SJSA1 (cell line): ENCODE data around the gene SDC4. TPM values are rescaled to one million over a fixed set of nuclear protein-coding genes. Genes with fewer than 3 reads are reported as not detected.

Experiments used
- DNase-seq, 2 experiments: peaks; one replicate each; pipeline ENCODE4 v3.0.0-alpha.2; 2015 to 2020; ENCODE audit warnings: low spot score in 2 of 2, low read depth in 1 of 2
- H3K27ac ChIP-seq: fragments of 250-450 bp; sonication (Bioruptor Pico); 2 replicates; pipeline ENCODE4 v1.5.1; 2020; ENCODE audit warnings: mild to moderate bottlenecking, moderate library complexity
- H3K27me3 ChIP-seq: fragments of 250-450 bp; sonication (Bioruptor Pico); replicated peaks from 2 replicates; pipeline ENCODE4 v1.5.1; 2020; ENCODE audit warnings: mild to moderate bottlenecking, moderate library complexity
- H3K36me3 ChIP-seq: fragments of 250-450 bp; sonication (Bioruptor Pico); 2 replicates; pipeline ENCODE4 v1.5.1; 2020; ENCODE audit warnings: mild to moderate bottlenecking
- H3K4me1 ChIP-seq: fragments of 250-450 bp; sonication (Bioruptor Pico); replicated peaks from 2 replicates; pipeline ENCODE4 v1.6.1; 2021; ENCODE audit warnings: mild to moderate bottlenecking
- H3K4me3 ChIP-seq: fragments of 250-450 bp; sonication (Bioruptor Pico); 2 replicates; pipeline ENCODE4 v1.5.1; 2020; ENCODE audit warnings: mild to moderate bottlenecking
- H3K9me3 ChIP-seq: fragments of 250-450 bp; sonication (Bioruptor Pico); replicated peaks from 2 replicates; pipeline ENCODE4 v1.5.1; 2020; ENCODE audit warnings: mild to moderate bottlenecking
- total RNA-seq: library from RNA; depleted of rRNA; stranded (reverse); fragments of >200 nt; shearing (Covaris generic); gene quantifications from 2 replicates; pipeline ENCODE4 v1.2.3, GENCODE V29; 2014; rRNA removed

The SDC4 gene
- total RNA-seq, 1 experiment from 2014 or later: 107 TPM

DNA sequence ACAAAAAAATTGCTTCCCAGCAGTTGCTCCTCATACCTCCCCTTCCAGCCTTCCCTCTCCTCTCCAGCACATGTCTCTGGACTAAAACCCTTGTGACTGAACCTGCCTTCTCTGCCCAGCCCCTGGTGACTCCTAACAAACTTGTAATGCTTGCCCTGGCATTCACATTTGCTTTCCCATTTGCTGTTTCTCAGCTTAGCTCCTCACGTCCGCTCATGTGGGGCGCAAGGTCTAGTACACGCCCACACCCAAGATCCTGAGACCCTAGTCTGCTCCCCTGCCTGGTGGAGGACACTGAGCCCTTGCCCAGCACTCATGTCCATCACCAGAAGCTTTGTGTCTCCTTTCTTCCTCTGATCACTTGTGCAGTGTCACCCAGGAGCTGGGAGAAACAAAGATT is 59.8 kb downstream of the SDC4 start:
- no peaks in the 10 kb centered on the region for H3K9me3 ChIP-seq
- DNase-seq: no peak
- H3K4me1 ChIP-seq: peaks cover 8% of the 10 kb centered on the region
- H3K27ac ChIP-seq: no peak overlapping the region
- H3K27me3 ChIP-seq: peaks cover 30% of the 10 kb centered on the region
- no peak overlapping the region for H3K4me3 ChIP-seq
- no peaks in the 10 kb centered on the region for H3K36me3 ChIP-seq

GRCh38 chr20:45283551-45284057 is 64.6 kb downstream of the SDC4 start:
- H3K27ac ChIP-seq: no peak overlapping the region
- no peaks in the 10 kb centered on the region for H3K4me1 ChIP-seq
- peaks cover 30% of the 10 kb centered on the region for H3K27me3 ChIP-seq
- no peaks in the 10 kb centered on the region for H3K36me3 ChIP-seq
- no peak overlapping the region for H3K4me3 ChIP-seq
- DNase-seq: no peak
- no peaks in the 10 kb centered on the region for H3K9me3 ChIP-seq

DNA sequence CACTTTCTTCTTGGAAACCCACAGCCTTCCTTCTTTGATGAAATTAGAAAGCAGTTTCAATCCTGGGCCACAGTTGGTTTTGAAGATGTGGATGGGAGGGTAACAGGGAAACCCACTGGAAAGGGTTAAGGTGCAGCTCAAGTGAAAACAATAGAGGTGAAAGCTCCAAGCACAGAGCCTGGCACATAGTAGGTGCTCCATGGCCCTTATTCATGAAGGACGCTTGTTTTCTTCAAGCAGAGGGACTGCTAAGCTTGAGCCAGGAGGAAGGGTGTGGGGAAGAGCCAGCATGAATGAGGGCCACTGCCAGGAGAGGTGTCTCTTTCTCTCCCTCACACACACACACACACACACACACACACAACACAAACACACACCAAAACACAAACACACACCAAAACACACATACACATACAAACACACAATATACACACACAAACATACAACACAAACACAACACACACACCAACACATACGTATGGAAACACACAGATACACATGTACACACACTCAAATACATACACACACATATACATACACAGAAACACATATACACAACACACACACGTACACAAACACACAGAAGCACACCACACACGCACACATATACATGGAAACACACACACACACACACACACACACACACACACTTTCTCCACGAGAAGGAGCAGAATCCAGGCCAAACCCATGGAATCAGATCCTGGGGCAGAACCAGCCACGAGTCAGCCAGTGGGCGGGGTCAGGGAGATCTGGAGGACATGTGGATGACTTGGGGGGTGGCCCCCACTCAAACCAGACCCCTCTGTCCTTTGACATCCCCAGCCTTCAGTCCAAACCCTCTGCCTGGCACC is 65.3 kb downstream of the SDC4 start:
- DNase-seq: no peak
- Histone ChIP-seq H3K27me3 (peaks cover 28% of the 10 kb centered on the region), H3K4me1 (no peaks in the 10 kb centered on the region), H3K4me3 (no peak overlapping the region), H3K9me3 (no peaks in the 10 kb centered on the region), H3K36me3 (no peaks in the 10 kb centered on the region), H3K27ac (no peak overlapping the region)

DNA sequence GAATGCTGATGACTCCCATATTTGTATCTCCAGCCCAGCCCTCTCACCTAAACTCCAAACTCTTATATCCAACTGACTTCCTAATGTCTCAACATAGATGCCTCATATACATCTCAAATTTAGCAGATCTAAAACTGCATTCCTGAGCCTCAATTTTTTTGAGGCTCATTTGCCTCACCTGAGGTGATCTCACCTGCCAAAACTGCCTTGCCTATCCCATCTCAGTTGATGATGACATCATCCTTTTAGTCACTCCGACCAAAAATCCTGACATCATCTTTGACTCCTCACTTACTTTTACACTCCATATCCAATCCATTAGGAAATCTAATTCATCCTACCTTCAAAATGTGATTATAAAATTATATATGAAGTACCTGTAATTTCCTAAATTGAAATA is 68.2 kb downstream of the SDC4 start:
- 0 out of 2 replicates have a peak, but pooled peaks cover 9% of the 10 kb centered on the region for H3K27me3 ChIP-seq

GRCh38 chr20:45275338-45275737 is 72.9 kb downstream of the SDC4 start:
- no peak overlapping the region for H3K27ac ChIP-seq

More for the DNA sequence above, 68.2 kb downstream of the SDC4 start:
- no peak overlapping the region for H3K27ac ChIP-seq
- H3K36me3 ChIP-seq: no peaks in the 10 kb centered on the region
- DNase-seq: no peak
- H3K4me3 ChIP-seq: no peak overlapping the region
- no peaks in the 10 kb centered on the region for H3K9me3 ChIP-seq
- H3K4me1 ChIP-seq: no peaks in the 10 kb centered on the region

More at GRCh38 chr20:45275338-45275737, 72.9 kb downstream of the SDC4 start:
- no peaks in the 10 kb centered on the region for H3K9me3 ChIP-seq
- no peaks in the 10 kb centered on the region for H3K4me1 ChIP-seq
- peaks cover 26% of the 10 kb centered on the region for H3K27me3 ChIP-seq
- no peaks in the 10 kb centered on the region for H3K36me3 ChIP-seq
- DNase-seq: no peak
- no peak overlapping the region for H3K4me3 ChIP-seq

Other genes starting within 250 kb of the SDC4 start
- gene KCNS1, start 247.3 kb downstream of the SDC4 start, total RNA-seq: not detected in 2 replicates
- gene WFDC5, start 233.2 kb downstream of the SDC4 start, total RNA-seq: not detected in 2 replicates
- gene WFDC12, start 224.0 kb downstream of the SDC4 start, total RNA-seq: not detected in 2 replicates
- gene PI3, start 173.5 kb downstream of the SDC4 start, total RNA-seq: not detected in 2 replicates
- not detected in 2 replicates for gene SEMG1, start 141.4 kb downstream of the SDC4 start, total RNA-seq
- not detected in 2 replicates for gene SEMG2, start 127.1 kb downstream of the SDC4 start, total RNA-seq
- gene SLPI, start 93.9 kb downstream of the SDC4 start, total RNA-seq: not detected in 2 replicates
- gene RBPJL, start 41.6 kb downstream of the SDC4 start, total RNA-seq: not detected in 2 replicates
- gene MATN4, start 40.1 kb downstream of the SDC4 start, total RNA-seq: 0.50 TPM in 1 of 2 replicates, not detected in the other
- 7.3 and 18.4 TPM in 2 replicates for gene SYS1, start 14.7 kb upstream of the SDC4 start, total RNA-seq
- gene TP53TG5, start 29.9 kb upstream of the SDC4 start, total RNA-seq: not detected in 2 replicates
- gene DBNDD2, start 59.9 kb upstream of the SDC4 start, total RNA-seq: 0.13 and 0.47 TPM in 2 replicates
- gene PIGT, start 67.7 kb upstream of the SDC4 start, total RNA-seq: 73.1 and 93.1 TPM in 2 replicates
- not detected in 2 replicates for gene WFDC2, start 121.3 kb upstream of the SDC4 start, total RNA-seq
- not detected in 2 replicates for gene SPINT3, start 167.2 kb upstream of the SDC4 start, total RNA-seq
- gene WFDC6, start 191.1 kb upstream of the SDC4 start, total RNA-seq: not detected in 2 replicates
- gene EPPIN, start 199.0 kb upstream of the SDC4 start, total RNA-seq: not detected in 2 replicates
- gene WFDC8, start 230.9 kb upstream of the SDC4 start, total RNA-seq: not detected in 2 replicates